Stomach (tissue), 9 donors: ENCODE results near the gene SCUBE3. TPM values are rescaled to one million over a fixed set of nuclear protein-coding genes. Genes with fewer than 3 reads are reported as not detected.

Experiments
- DNase-seq, 2 donors: peaks; one replicate each; pipeline versions ENCODE4 v3.0.0 to v3.0.0-alpha.2; 2013 to 2019
- H3K27ac ChIP-seq, 5 donors: fragments of 200-600 bp in 4 of 5; sonication (generic) in 4 of 5; one replicate each; pipeline ENCODE4 v1.5.1; 2013 to 2019; ENCODE audit warnings: mild to moderate bottlenecking in 1 of 5, moderate library complexity in 1 of 5
- H3K27me3 ChIP-seq, 3 donors: fragments of 200-600 bp; sonication (generic); one replicate each; pipeline ENCODE4 v1.5.1; 2017 to 2019; ENCODE audit warnings: mixed run types in 1 of 3
- H3K36me3 ChIP-seq, 4 donors: fragments of 200-600 bp; sonication (generic); 1 replicate in 3 of 4; 2 replicates in 1 of 4; pipeline ENCODE4 v1.5.1; 2016 to 2019
- H3K4me1 ChIP-seq, 4 donors: fragments of 200-600 bp; sonication (generic); one replicate each; pipeline ENCODE4 v1.5.1; 2016 to 2019
- H3K4me3 ChIP-seq, 4 donors: fragments of 200-600 bp; sonication (generic) in 3 of 4; one replicate each; pipeline ENCODE4 v1.5.1; 2016 to 2019; ENCODE audit warnings: mild to moderate bottlenecking in 1 of 4
- H3K9me3 ChIP-seq, 4 donors: fragments of 200-600 bp; sonication (generic); one replicate each; pipeline ENCODE4 v1.5.1; 2016 to 2019
- CTCF ChIP-seq, 7 experiments: fragments of 450-650 bp in 4 of 7; fragments of 200-600 bp in 3 of 7; sonication (generic) in 3 of 7; IDR thresholded peaks; one replicate each; pipeline ENCODE4 v1.5.1; 2016 to 2019; ENCODE audit warnings: antibody characterized with exemption in 7 of 7, control low read depth in 2 of 7, mild to moderate bottlenecking in 1 of 7
- EP300 ChIP-seq: sonication (generic); formaldehyde crosslinking; IDR thresholded peaks from one replicate; pipeline ENCODE4 v1.6.1; 2017; ENCODE audit warnings: antibody characterized with exemption
- POLR2A ChIP-seq, 4 donors: fragments of 450-650 bp; IDR thresholded peaks; one replicate each; pipeline ENCODE4 v1.6.1; 2016; ENCODE audit warnings: antibody characterized with exemption in 4 of 4, control low read depth in 2 of 4, mild to moderate bottlenecking in 1 of 4, moderate library complexity in 1 of 4
- POLR2AphosphoS5 ChIP-seq, 3 donors: sonication (generic); formaldehyde crosslinking; IDR thresholded peaks; one replicate each; pipeline ENCODE4 v1.6.1; 2016; ENCODE audit warnings: antibody characterized with exemption in 3 of 3
- WGBS, 5 donors: extraction: QIAGEN DNeasy Blood & Tissue Kit in 3 of 5; methylation state at CpG; one replicate each; pipeline versions ENCODE4 v1.1.5 to v1.1.7; 2013 to 2018; 5-methylcytosine and 5-hydroxymethylcytosine counted together
- intact Hi-C: fragments of 100-400 bp; cut with DNase I; formaldehyde crosslinking; loops from one replicate; pipeline ENCODE4 v1.15.1; 2023; ENCODE audit warnings: low total_unique reads
- polyA plus RNA-seq, 3 donors: library from polyadenylated mRNA; stranded (reverse); fragments of 200-250 nt; gene quantifications; one replicate each; pipeline ENCODE4 v1.2.3, GENCODE V29; 2013
- total RNA-seq, 5 donors: library from RNA; depleted of rRNA; stranded (reverse); fragments of >200 nt; gene quantifications; one replicate each; pipeline versions ENCODE4 v1.1.0 to v1.2.3, GENCODE V29; 2014 to 2016
- donor health status: healthy with polysubstance abuse.
- donor health status: Bipolar disorder and iron deficiency.
- donor health status: healthy.

Gene SCUBE3
- total and polyA plus RNA-seq, 8 donors = 0.15 to 2.3 (median 0.31) TPM; not detected in 1

GRCh38 chr6:35260591-35261570 is 47.1 kb downstream of the SCUBE3 start:
- no peaks in the 10 kb centered on the region for H3K9me3 ChIP-seq
- H3K27ac ChIP-seq = peak overlapping the region; percentile 95 to 99 (median 98)
- H3K27me3 ChIP-seq = no peaks in the 10 kb centered on the region
- DNase-seq = peak in 1 of 2 donors; percentile 25
- TF ChIP-seq POLR2AphosphoS5 (IDR thresholded peaks at IDR 0.05) (no peak), EP300 (no peak), CTCF (IDR thresholded peaks at IDR 0.05) (no peak), POLR2A (IDR thresholded peaks at IDR 0.05) (no peak)
- intact Hi-C loops = no loop called here
- peaks cover 13 to 74% (median 50%) of the 10 kb centered on the region in 4 donors for H3K4me1 ChIP-seq
- no peaks in the 10 kb centered on the region for H3K36me3 ChIP-seq
- peak overlapping the region; percentile 68 to 99 (median 80) for H3K4me3 ChIP-seq
- whole genome bisulfite sequencing, 5 donors = 75 to 89% (median 81%) methylated on average over 6 of the region's 6 CpGs

GRCh38 chr6:35262596-35262995 is 48.8 kb downstream of the SCUBE3 start:
- WGBS, 5 donors = 28 to 69% (median 67%) methylated on average over 1 to 2 of the region's 2 CpGs
- H3K4me3 ChIP-seq = no peak overlapping the region
- no peaks in the 10 kb centered on the region for H3K27me3 ChIP-seq
- no peak for TF ChIP-seq POLR2A (IDR thresholded peaks at IDR 0.05)
- no peak for TF ChIP-seq POLR2AphosphoS5 (IDR thresholded peaks at IDR 0.05)
- no peak for TF ChIP-seq CTCF (IDR thresholded peaks at IDR 0.05)
- TF ChIP-seq EP300 = no peak
- peaks cover 13 to 66% (median 43%) of the 10 kb centered on the region in 4 donors for H3K4me1 ChIP-seq
- peak overlapping the region in 2 of 5 donors; percentile 98 to 99 for H3K27ac ChIP-seq
- no peak for DNase-seq
- no peaks in the 10 kb centered on the region for H3K36me3 ChIP-seq
- intact Hi-C loops = no loop called here
- no peaks in the 10 kb centered on the region for H3K9me3 ChIP-seq

GRCh38 chr6:35264550-35265274 is 51.0 kb downstream of the SCUBE3 start:
- no peak overlapping the region for H3K4me3 ChIP-seq
- TF ChIP-seq CTCF (IDR thresholded peaks at IDR 0.05) (no peak), POLR2A (IDR thresholded peaks at IDR 0.05) (no peak), POLR2AphosphoS5 (IDR thresholded peaks at IDR 0.05) (no peak), EP300 (no peak)
- no peaks in the 10 kb centered on the region for H3K27me3 ChIP-seq
- H3K36me3 ChIP-seq = no peaks in the 10 kb centered on the region
- H3K4me1 ChIP-seq = peaks cover 13 to 52% (median 31%) of the 10 kb centered on the region in 4 donors
- intact Hi-C loops = no loop called here
- H3K27ac ChIP-seq = no peak overlapping the region
- DNase-seq = no peak
- no peaks in the 10 kb centered on the region for H3K9me3 ChIP-seq

- Histone ChIP-seq H3K9me3 (no peaks in the 10 kb centered on the region), H3K4me3 (no peak overlapping the region), H3K4me1 (peaks cover 9 to 46% (median 25%) of the 10 kb centered on the region in 4 donors), H3K27me3 (no peaks in the 10 kb centered on the region), H3K27ac (no peak overlapping the region), H3K36me3 (peaks cover 0 to 3% (median 1%) of the 10 kb centered on the region in 4 donors)
- DNase-seq = no peak
- WGBS, 5 donors = 85 to 94% (median 90%) methylated on average over 2 of the region's 2 CpGs
- no peak for TF ChIP-seq CTCF (IDR thresholded peaks at IDR 0.05)
- TF ChIP-seq POLR2A (IDR thresholded peaks at IDR 0.05) = no peak
- no peak for TF ChIP-seq EP300
- TF ChIP-seq POLR2AphosphoS5 (IDR thresholded peaks at IDR 0.05) = no peak
- intact Hi-C loops = no loop called here
Observed at GRCh38 chr6:35265523-35265922, 51.8 kb downstream of the SCUBE3 start.
